Endothelial cell (in vitro differentiated cells): ENCODE measurements around the gene TJP1. TPM values are rescaled to one million over a fixed set of nuclear protein-coding genes. Genes with fewer than 3 reads are reported as not detected.

Source experiments
- DNase-seq: peaks from one replicate; pipeline ENCODE4 v3.0.0; 2021; ENCODE audit warnings: low spot score
- H3K27ac Mint-ChIP-seq: one replicate; pipeline ENCODE4 v1.8.0; 2021; ENCODE audit warnings: mixed read lengths, inconsistent platforms; ENCODE audit not compliant: unreplicated experiment
- H3K27me3 Mint-ChIP-seq: one replicate; pipeline ENCODE4 v1.8.0; 2021; ENCODE audit warnings: mild to moderate bottlenecking, moderate library complexity, mixed read lengths, inconsistent platforms; ENCODE audit not compliant: unreplicated experiment
- H3K36me3 Mint-ChIP-seq: one replicate; pipeline ENCODE4 v1.8.0; 2021; ENCODE audit warnings: mild to moderate bottlenecking, low read depth, mixed read lengths, inconsistent platforms; ENCODE audit not compliant: unreplicated experiment
- H3K4me1 Mint-ChIP-seq: one replicate; pipeline ENCODE4 v1.8.0; 2021; ENCODE audit warnings: mild to moderate bottlenecking, mixed read lengths, inconsistent platforms; ENCODE audit not compliant: unreplicated experiment
- H3K4me3 Mint-ChIP-seq: one replicate; pipeline ENCODE4 v1.8.0; 2021; ENCODE audit warnings: mild to moderate bottlenecking, mixed read lengths, inconsistent platforms; ENCODE audit not compliant: unreplicated experiment
- H3K9me3 Mint-ChIP-seq: one replicate; pipeline ENCODE4 v1.8.0; 2021; ENCODE audit warnings: mixed read lengths, inconsistent platforms; ENCODE audit not compliant: unreplicated experiment
- total RNA-seq: library from RNA; stranded (reverse); fragmentation: NEBNext Ultra II Directional; extraction: Animal tissue kit (Norgen Biotek cat#: 25700); gene quantifications from one replicate; pipeline ENCODE4 v1.2.1, GENCODE V29; 2021; ENCODE audit not compliant: unreplicated experiment
- TF ChIP-seq, protein P1 (sequence below): fragments of 200-600 bp; sonication (generic); IDR thresholded peaks from one replicate; pipeline ENCODE4 v1.5.0; 2021; ENCODE audit warnings: antibody characterized with exemption; ENCODE audit not compliant: unreplicated experiment

The TJP1 gene
- total RNA-seq, 1 donor from 2014 or later = 473 TPM

- peaks cover 2% of the 10 kb centered on the region for H3K27me3 Mint-ChIP-seq
- H3K27ac Mint-ChIP-seq = peak overlapping the region; percentile 73
- no peaks in the 10 kb centered on the region for H3K9me3 Mint-ChIP-seq
- no peak overlapping the region for H3K4me3 Mint-ChIP-seq
- H3K4me1 Mint-ChIP-seq = peaks cover 34% of the 10 kb centered on the region
- TF ChIP-seq, protein P1, sequence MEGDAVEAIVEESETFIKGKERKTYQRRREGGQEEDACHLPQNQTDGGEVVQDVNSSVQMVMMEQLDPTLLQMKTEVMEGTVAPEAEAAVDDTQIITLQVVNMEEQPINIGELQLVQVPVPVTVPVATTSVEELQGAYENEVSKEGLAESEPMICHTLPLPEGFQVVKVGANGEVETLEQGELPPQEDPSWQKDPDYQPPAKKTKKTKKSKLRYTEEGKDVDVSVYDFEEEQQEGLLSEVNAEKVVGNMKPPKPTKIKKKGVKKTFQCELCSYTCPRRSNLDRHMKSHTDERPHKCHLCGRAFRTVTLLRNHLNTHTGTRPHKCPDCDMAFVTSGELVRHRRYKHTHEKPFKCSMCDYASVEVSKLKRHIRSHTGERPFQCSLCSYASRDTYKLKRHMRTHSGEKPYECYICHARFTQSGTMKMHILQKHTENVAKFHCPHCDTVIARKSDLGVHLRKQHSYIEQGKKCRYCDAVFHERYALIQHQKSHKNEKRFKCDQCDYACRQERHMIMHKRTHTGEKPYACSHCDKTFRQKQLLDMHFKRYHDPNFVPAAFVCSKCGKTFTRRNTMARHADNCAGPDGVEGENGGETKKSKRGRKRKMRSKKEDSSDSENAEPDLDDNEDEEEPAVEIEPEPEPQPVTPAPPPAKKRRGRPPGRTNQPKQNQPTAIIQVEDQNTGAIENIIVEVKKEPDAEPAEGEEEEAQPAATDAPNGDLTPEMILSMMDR = no peak
- DNase-seq = no peak
- H3K36me3 Mint-ChIP-seq = peaks cover 7% of the 10 kb centered on the region
Measured at GRCh38 chr15:29681166-29681845, 141.0 kb downstream of the TJP1 start.

GRCh38 chr15:29680465-29681165 is 141.7 kb downstream of the TJP1 start:
- Mint-ChIP-seq H3K27me3 (peaks cover 2% of the 10 kb centered on the region), H3K4me3 (no peak overlapping the region), H3K27ac (peak overlapping the region; percentile 73), H3K9me3 (no peaks in the 10 kb centered on the region), H3K4me1 (peaks cover 34% of the 10 kb centered on the region), H3K36me3 (peaks cover 7% of the 10 kb centered on the region)
- TF ChIP-seq, protein P1 = no peak
- no peak for DNase-seq

DNA sequence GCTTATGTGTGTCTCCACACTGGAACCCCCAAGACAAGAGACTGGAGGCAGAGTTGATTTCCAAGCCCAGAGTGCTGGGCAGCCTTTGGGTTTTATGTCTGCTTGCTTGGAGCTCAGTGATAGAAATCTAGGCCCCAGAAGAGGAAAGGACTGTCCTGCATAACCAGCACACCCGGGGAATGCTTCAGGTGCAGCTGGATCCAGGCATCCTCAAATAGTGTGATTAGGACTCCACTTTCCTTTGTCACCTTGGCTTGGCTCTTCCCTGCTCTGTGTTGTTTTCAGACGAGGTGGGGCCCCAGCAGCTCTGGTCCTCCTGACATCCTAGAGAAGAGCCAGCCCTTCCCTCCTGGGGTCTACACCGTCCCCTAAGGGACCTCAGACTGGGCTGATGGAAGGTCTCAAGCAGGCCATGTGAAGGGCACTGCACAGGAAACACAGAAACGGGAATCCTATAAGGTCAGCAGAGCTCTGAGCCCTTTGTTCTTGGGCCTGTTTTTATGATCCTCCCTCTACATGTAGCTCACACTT is 143.7 kb downstream of the TJP1 start:
- H3K9me3 Mint-ChIP-seq = no peaks in the 10 kb centered on the region
- DNase-seq = no peak
- peaks cover 37% of the 10 kb centered on the region for H3K4me1 Mint-ChIP-seq
- peaks cover 6% of the 10 kb centered on the region for H3K27me3 Mint-ChIP-seq
- H3K4me3 Mint-ChIP-seq = no peak overlapping the region
- TF ChIP-seq, protein P1 = no peak
- H3K27ac Mint-ChIP-seq = no peak overlapping the region
- H3K36me3 Mint-ChIP-seq = peaks cover 10% of the 10 kb centered on the region

DNA sequence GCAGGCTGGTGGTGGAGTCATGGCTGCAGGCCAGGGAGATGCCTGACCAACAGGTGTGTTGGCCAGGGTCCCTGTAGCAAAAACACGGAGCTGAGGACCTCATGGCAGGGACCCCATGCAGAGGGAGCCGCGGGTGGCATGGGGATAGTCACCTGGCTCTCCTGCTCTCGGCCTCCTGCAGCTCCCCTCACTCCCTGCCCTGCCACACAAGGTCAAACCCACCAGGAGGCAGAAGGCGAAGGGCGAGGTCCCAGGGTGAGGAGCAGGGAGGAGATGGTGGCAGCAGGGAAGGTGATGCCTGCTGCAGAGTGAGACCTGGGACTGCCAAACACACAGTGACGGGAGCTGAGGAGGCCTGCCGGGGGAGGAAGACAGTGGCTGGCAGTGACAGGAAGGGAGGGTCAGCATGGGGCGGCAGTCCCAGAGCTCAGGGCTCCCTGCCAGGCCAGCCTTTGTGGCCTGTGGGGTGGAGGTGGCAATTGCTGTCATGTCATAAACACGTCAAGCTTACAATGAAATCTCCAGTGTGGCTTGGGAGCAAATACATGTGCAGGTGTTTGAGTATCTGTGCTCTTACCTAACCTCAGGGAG is 144.3 kb downstream of the TJP1 start:
- TF ChIP-seq, protein P1 = no peak
- Mint-ChIP-seq H3K27me3 (peaks cover 8% of the 10 kb centered on the region), H3K9me3 (no peaks in the 10 kb centered on the region), H3K4me3 (no peak overlapping the region), H3K36me3 (peaks cover 7% of the 10 kb centered on the region), H3K27ac (no peak overlapping the region), H3K4me1 (peaks cover 39% of the 10 kb centered on the region)
- no peak for DNase-seq
